ENCODE results near the gene RPLP1.

The RPLP1 gene

DNA sequence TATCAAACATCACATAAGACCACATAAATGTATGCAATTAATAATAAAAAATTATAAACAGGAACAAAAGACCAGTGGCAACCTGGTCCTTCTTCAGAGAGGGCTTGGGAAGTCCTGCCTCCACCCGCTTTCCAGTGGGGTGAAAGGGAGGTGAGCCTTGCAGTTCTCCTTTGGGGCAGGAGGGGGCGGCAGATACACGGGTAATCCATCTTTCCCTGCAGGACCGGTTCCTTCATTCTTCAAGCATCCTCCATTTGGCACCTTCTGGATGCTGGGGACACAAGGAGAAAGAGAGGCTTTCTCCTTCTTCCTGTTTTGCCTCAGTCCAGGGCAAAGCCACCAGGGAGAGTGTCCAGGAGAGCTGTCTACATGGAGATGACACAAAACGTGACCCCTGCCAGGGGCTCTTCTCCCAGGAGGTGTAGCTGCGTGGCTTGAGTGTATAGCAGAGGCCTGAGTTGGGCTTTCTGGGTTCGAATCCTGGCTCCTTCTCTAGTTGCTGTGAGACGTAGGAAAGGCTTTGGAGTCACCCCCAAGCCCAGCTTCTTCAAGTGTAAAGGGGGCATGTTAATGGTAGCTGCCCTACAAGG, 23.2 kb downstream of the RPLP1 start:
- DNase-seq (ENCODE audit: insufficient read length, low spot score): peak; percentile 68
- no peak for FAIRE-seq
- peak; percentile 90 for TF ChIP-seq CTCF (IDR thresholded peaks at IDR 0.05; ENCODE audit: insufficient read depth, missing control alignments)

DNA sequence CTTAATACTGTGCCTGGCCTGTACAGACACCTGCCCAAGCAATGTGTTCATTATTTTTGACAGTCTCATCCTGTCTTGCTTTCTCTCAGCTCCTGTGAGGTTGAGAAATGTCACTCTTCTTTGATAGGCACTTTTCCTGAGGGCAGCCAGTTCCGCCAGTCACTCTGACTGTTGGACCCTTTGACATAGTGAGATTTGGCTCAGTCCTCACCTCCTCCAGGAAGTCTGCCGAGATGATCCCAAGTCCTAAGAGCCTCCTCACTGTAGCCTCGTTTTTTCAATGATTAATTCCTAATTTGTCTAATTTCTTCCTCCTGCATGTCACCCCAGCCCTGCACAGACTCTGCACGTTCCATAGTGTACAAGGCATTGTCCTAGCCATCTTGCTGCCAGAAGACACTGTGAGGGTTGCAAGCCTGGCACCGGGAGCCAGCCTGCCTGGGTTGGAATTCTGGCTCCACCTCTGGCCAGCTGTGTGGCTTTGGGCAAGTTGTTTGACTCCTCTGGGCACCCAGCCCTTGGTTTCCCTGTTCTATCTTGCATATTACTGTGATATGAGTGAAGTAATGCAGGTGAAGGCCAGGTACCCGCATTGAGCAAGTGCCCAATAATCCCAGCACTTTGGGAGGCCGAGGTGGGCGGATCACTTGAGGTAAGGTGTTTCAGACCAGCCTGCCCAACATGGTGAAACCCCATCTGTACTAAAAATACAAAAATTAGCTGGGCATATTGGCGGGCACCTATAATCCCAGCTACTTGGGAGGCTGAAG, 24.3 kb downstream of the RPLP1 start:
- DNase-seq (ENCODE audit: insufficient read length, low spot score) (no peak), FAIRE-seq (no peak)
- no peak for TF ChIP-seq CTCF (IDR thresholded peaks at IDR 0.05; ENCODE audit: insufficient read depth, missing control alignments)

- TF ChIP-seq CTCF (IDR thresholded peaks at IDR 0.05; ENCODE audit: insufficient read depth, missing control alignments): peak; percentile 88
- DNase-seq (ENCODE audit: insufficient read length, low spot score) (peak; percentile 57), FAIRE-seq (no peak)
These were observed 25.7 kb downstream of the RPLP1 start for GRCh38 chr15:69478259-69478781.

DNA sequence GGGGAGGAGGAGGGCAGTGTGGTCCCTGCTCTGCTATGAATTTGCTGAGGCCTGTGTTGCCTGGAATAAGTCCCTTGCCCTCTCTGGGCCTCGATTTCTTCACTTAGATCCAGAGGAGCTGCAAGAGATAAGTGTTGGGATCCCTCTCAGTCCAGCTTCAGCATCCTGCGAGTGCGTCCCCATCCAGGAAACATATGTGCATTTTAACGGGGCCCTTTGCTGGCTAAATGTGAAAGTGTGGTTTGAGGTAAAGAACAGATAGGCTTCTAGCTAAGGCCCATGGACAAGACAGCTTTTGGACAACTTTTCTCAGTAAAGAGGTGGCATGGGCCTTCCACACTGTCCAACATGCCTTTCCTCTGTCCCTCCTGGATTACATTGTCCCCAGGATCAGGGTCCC, 26.5 kb downstream of the RPLP1 start:
- no peak for TF ChIP-seq CTCF (IDR thresholded peaks at IDR 0.05; ENCODE audit: insufficient read depth, missing control alignments)
- FAIRE-seq (no peak), DNase-seq (ENCODE audit: insufficient read length, low spot score) (no peak)

DNA sequence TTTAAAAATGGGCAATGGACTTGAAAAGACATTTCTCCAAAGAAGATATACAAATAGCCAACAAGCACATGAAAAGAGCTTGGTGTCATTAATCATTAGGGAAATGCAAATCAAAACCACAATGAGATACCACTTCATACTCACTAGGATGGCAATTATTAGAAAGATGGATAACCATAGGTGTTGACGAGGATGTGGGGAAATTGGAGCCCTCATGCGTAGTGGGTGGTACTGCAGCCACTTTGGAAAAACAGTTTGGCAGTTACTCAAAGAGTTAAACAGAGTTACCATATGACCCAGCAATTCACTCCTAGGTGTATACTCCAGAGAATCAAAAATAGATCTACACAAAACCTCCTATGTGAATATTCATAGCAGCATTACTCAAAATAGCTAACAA, 27.4 kb downstream of the RPLP1 start:
- TF ChIP-seq CTCF (IDR thresholded peaks at IDR 0.05; ENCODE audit: insufficient read depth, missing control alignments): no peak
- FAIRE-seq: no peak
- DNase-seq (ENCODE audit: insufficient read length, low spot score): no peak

DNA sequence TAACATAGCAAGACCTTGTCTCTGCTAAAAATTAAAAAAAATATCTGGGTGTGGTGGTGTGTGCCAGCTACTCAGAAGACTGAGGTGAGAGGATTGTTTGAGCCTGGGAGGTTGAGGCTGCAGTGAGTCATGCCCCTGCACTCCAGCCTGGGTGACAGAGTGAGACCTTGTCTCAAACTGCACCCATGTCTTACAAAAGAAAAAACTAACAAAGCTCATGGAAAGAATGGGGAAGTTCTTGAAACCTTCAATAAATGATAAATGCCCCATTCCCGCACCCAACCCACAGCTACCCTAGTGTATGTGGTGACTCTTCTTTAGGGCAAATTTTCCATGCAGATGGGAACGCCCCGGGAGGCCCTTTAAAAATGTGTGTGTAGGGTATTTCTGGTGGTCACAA, 28.3 kb downstream of the RPLP1 start:
- FAIRE-seq: no peak
- no peak for TF ChIP-seq CTCF (IDR thresholded peaks at IDR 0.05; ENCODE audit: insufficient read depth, missing control alignments)

DNA sequence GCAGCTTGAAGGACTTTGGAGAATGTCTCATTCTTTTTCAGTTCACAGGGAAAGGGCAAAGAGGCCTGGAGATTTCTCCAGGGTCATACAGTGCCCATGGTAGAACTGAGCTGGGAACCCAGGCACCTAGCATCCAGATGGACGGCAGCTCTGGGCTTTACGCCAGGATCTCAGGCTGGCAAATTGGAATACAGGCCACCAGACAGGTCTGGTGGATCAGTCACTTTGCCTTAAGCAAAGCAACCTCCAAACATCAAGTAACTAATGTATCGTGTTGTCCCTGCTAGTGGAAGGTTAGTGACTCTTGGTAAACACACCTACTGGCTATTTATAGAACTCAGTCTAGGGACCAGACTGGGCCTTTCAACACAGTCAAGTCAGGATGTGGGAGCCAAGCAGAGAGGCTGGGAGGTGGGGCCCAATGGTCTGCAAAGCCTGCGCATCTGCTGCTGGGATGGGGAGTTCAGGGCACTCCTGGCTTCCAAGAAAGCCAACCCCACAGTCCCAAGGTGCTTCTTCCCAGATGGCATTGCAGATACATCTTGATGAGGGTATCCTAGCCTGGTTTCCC, 30.2 kb downstream of the RPLP1 start:
- FAIRE-seq (no peak), DNase-seq (ENCODE audit: insufficient read length, low spot score) (no peak)
- TF ChIP-seq CTCF (IDR thresholded peaks at IDR 0.05; ENCODE audit: insufficient read depth, missing control alignments): no peak

More for the DNA sequence above, 28.3 kb downstream of the RPLP1 start:
- no peak for DNase-seq (ENCODE audit: insufficient read length, low spot score)
